ENCODE measurements around the gene RDX. TPM values are rescaled to one million over a fixed set of nuclear protein-coding genes. Genes with fewer than 3 reads are reported as not detected.

Gene RDX
- total RNA-seq, 1 donor from 2014 or later, result 55.0 TPM

- DNase-seq (ENCODE audit: extremely low spot score in 2 of 2), result no peak
- intact Hi-C loops (cut with DNase I), result no loop called here
- Histone ChIP-seq H3K4me3 (no peak overlapping the region), H3K27me3 (no peaks in the 10 kb centered on the region), H3K9me3 (no peaks in the 10 kb centered on the region), H3K36me3 (peaks cover 0 to 16% of the 10 kb centered on the region in 2 donors), H3K4me1 (no peaks in the 10 kb centered on the region), H3K27ac (no peak overlapping the region)
- TF ChIP-seq POLR2A (IDR thresholded peaks at IDR 0.05), result no peak
- TF ChIP-seq CTCF (IDR thresholded peaks at IDR 0.05), result no peak
- TF ChIP-seq POLR2AphosphoS5 (IDR thresholded peaks at IDR 0.05; ENCODE audit: insufficient read depth in 1 of 2, low read depth in 1 of 2), result no peak
Observed at GRCh38 chr11:110159476-110159875, 136.9 kb downstream of the RDX start.

GRCh38 chr11:110158317-110159200, 137.9 kb downstream of the RDX start:
- H3K27me3 ChIP-seq, result no peaks in the 10 kb centered on the region
- intact Hi-C loops (cut with DNase I), result no loop called here
- no peak for DNase-seq (ENCODE audit: extremely low spot score in 2 of 2)
- no peaks in the 10 kb centered on the region for H3K4me1 ChIP-seq
- no peaks in the 10 kb centered on the region for H3K9me3 ChIP-seq
- H3K27ac ChIP-seq, result no peak overlapping the region
- no peak overlapping the region for H3K4me3 ChIP-seq
- no peak for TF ChIP-seq POLR2AphosphoS5 (IDR thresholded peaks at IDR 0.05; ENCODE audit: insufficient read depth in 1 of 2, low read depth in 1 of 2)
- TF ChIP-seq POLR2A (IDR thresholded peaks at IDR 0.05), result no peak
- peaks cover 0 to 9% of the 10 kb centered on the region in 2 donors for H3K36me3 ChIP-seq

GRCh38 chr11:110156503-110156902, 139.9 kb downstream of the RDX start:
- Histone ChIP-seq H3K27me3 (no peaks in the 10 kb centered on the region), H3K9me3 (no peaks in the 10 kb centered on the region), H3K36me3 (peaks cover 0 to 4% of the 10 kb centered on the region in 2 donors), H3K4me3 (no peak overlapping the region), H3K27ac (no peak overlapping the region), H3K4me1 (no peaks in the 10 kb centered on the region)
- TF ChIP-seq CTCF (IDR thresholded peaks at IDR 0.05), result no peak
- no peak for TF ChIP-seq POLR2A (IDR thresholded peaks at IDR 0.05)
- TF ChIP-seq POLR2AphosphoS5 (IDR thresholded peaks at IDR 0.05; ENCODE audit: insufficient read depth in 1 of 2, low read depth in 1 of 2), result no peak
- DNase-seq (ENCODE audit: extremely low spot score in 2 of 2), result no peak
- intact Hi-C loops (cut with DNase I), result no loop called here

DNA sequence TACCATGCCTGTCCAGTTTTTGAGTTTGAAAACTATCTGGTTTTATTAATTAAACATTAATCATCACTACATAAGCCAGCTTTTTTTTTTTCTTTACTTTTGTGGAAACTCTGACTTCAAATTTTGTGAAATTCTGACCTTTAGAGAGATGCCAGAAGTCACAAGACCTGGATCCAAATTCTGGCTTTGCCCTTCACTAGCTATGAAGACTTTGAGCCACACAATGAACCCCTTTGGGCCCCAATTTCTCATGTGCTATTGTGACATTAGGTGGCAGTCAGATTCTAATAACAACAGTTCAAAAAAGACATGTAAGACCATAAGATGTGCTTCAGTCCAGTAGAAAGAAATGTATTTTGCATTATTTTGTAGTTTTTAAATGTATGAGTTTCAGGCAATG, 142.9 kb downstream of the RDX start:
- H3K36me3 ChIP-seq, result no peaks in the 10 kb centered on the region
- no peak overlapping the region for H3K27ac ChIP-seq
- peaks cover 9% of the 10 kb centered on the region for H3K4me1 ChIP-seq
- no peaks in the 10 kb centered on the region for H3K9me3 ChIP-seq
- no peaks in the 10 kb centered on the region for H3K27me3 ChIP-seq
- intact Hi-C loops (cut with DNase I), result no loop called here
- no peak overlapping the region for H3K4me3 ChIP-seq
- no peak for DNase-seq (ENCODE audit: extremely low spot score in 2 of 2)
- TF ChIP-seq CTCF (IDR thresholded peaks at IDR 0.05), result no peak
- no peak for TF ChIP-seq POLR2A (IDR thresholded peaks at IDR 0.05)
- no peak for TF ChIP-seq POLR2AphosphoS5 (IDR thresholded peaks at IDR 0.05; ENCODE audit: insufficient read depth in 1 of 2, low read depth in 1 of 2)

- Histone ChIP-seq H3K36me3 (no peaks in the 10 kb centered on the region), H3K4me1 (peaks cover 15% of the 10 kb centered on the region), H3K27ac (no peak overlapping the region), H3K27me3 (no peaks in the 10 kb centered on the region), H3K4me3 (no peak overlapping the region), H3K9me3 (no peaks in the 10 kb centered on the region)
- DNase-seq (ENCODE audit: extremely low spot score in 2 of 2), result no peak
- no peak for TF ChIP-seq POLR2AphosphoS5 (IDR thresholded peaks at IDR 0.05; ENCODE audit: insufficient read depth in 1 of 2, low read depth in 1 of 2)
- no peak for TF ChIP-seq POLR2A (IDR thresholded peaks at IDR 0.05)
- TF ChIP-seq CTCF (IDR thresholded peaks at IDR 0.05), result no peak
- intact Hi-C loops (cut with DNase I), result no loop called here
Observed at GRCh38 chr11:110152199-110152598, 144.2 kb downstream of the RDX start.
